Stimulated activated CD4-positive, alpha-beta T cell treated with anti-CD3 and anti-CD28 coated beads, Interleukin-12 subunit alpha, Interleukin-12 subunit beta, amount 100 ng/mL, for 48 hours (primary cell): ENCODE results near the gene PQBP1.

Experiments used
- DNase-seq, 3 donors: peaks; one replicate each; pipeline ENCODE4 v3.0.0-alpha.2; 2020; ENCODE audit warnings: low read depth in 2 of 3, low spot score in 1 of 3

The PQBP1 gene

GRCh38 chrX:48901069-48901468 is 3.3 kb downstream of the PQBP1 start:
- DNase-seq = no peak

GRCh38 chrX:48902135-48902534 is 4.4 kb downstream of the PQBP1 start:
- DNase-seq = no peak

- no peak for DNase-seq
These were observed 5.0 kb downstream of the PQBP1 start for GRCh38 chrX:48902776-48903175.

- no peak for DNase-seq
These were observed 5.6 kb downstream of the PQBP1 start for GRCh38 chrX:48903290-48903689.

GRCh38 chrX:48904180-48904579 is 6.5 kb downstream of the PQBP1 start:
- DNase-seq = no peak

GRCh38 chrX:48904626-48905025 is 6.9 kb downstream of the PQBP1 start:
- DNase-seq = no peak

- DNase-seq = no peak
These were observed 7.5 kb downstream of the PQBP1 start for GRCh38 chrX:48905090-48905790.

GRCh38 chrX:48908600-48908999 is 10.9 kb downstream of the PQBP1 start:
- no peak for DNase-seq

- DNase-seq = no peak
These were observed 12.1 kb downstream of the PQBP1 start for GRCh38 chrX:48909703-48910294.

- no peak for DNase-seq
These were observed 13.2 kb downstream of the PQBP1 start for GRCh38 chrX:48910926-48911411.

- peak; percentile 77 to 84 (median 79) for DNase-seq
These were observed 13.9 kb downstream of the PQBP1 start, which contains the start of gene SLC35A2 for GRCh38 chrX:48911412-48912182. Gene SLC35A2, minus strand, starts transcription at chrX:48911646. Its CDS starts 10 bp downstream, at chrX:48911636.

- DNase-seq = no peak
These were observed 16.1 kb downstream of the PQBP1 start for GRCh38 chrX:48913605-48914366.

- no peak for DNase-seq
These were observed 17.1 kb downstream of the PQBP1 start for GRCh38 chrX:48914593-48915493.

GRCh38 chrX:48917139-48918001 is 19.6 kb downstream of the PQBP1 start:
- peak; percentile 74 to 87 (median 81) for DNase-seq

GRCh38 chrX:48918301-48918642 is 20.5 kb downstream of the PQBP1 start:
- no peak for DNase-seq

- DNase-seq = peak; percentile 80 to 84 (median 83)
These were observed 21.1 kb downstream of the PQBP1 start, which contains the start of gene PIM2 for GRCh38 chrX:48918643-48919340. Gene PIM2, minus strand, starts transcription at chrX:48919024. Its CDS starts 190 bp downstream, at chrX:48918834.

- no peak for DNase-seq
These were observed 21.7 kb downstream of the PQBP1 start for GRCh38 chrX:48919360-48919841.

GRCh38 chrX:48919947-48920717 is 22.4 kb downstream of the PQBP1 start:
- DNase-seq = no peak
